Tibial nerve (tissue), 4 donors: ENCODE results near the gene IGFBP2. TPM values are rescaled to one million over a fixed set of nuclear protein-coding genes. Genes with fewer than 3 reads are reported as not detected.

Experiments used
- DNase-seq, 2 donors: peaks; one replicate each; pipeline ENCODE4 v3.0.0-alpha.2; 2019; ENCODE audit warnings: low spot score in 2 of 2
- H3K27ac ChIP-seq, 4 donors: fragments of 200-600 bp; sonication (generic) in 3 of 4; one replicate each; pipeline ENCODE4 v1.5.1; 2017 to 2019; ENCODE audit warnings: mild to moderate bottlenecking in 1 of 4
- H3K27me3 ChIP-seq, 2 donors: fragments of 200-600 bp; sonication (generic) in 1 of 2; one replicate each; pipeline versions ENCODE4 v1.5.1 to v1.6.0; 2017 to 2019
- H3K36me3 ChIP-seq, 3 donors: fragments of 200-600 bp; sonication (generic); one replicate each; pipeline ENCODE4 v1.5.1; 2018 to 2019
- H3K4me1 ChIP-seq, 4 donors: fragments of 200-600 bp; sonication (generic) in 3 of 4; one replicate each; pipeline ENCODE4 v1.5.1; 2017 to 2019
- H3K4me3 ChIP-seq, 4 donors: fragments of 200-600 bp; sonication (generic) in 3 of 4; one replicate each; pipeline ENCODE4 v1.5.1; 2017 to 2019; ENCODE audit warnings: mild to moderate bottlenecking in 1 of 4, moderate library complexity in 1 of 4
- H3K9me3 ChIP-seq, 4 donors: fragments of 200-600 bp; sonication (generic) in 3 of 4; one replicate each; pipeline ENCODE4 v1.5.1; 2017 to 2019
- CTCF ChIP-seq, 5 experiments: fragments of 200-600 bp in 3 of 5; fragments of 450-650 bp in 2 of 5; sonication (generic) in 3 of 5; IDR thresholded peaks; one replicate each; pipeline ENCODE4 v1.5.1; 2016 to 2019; ENCODE audit warnings: antibody characterized with exemption in 5 of 5, mild to moderate bottlenecking in 3 of 5, moderate library complexity in 2 of 5
- EP300 ChIP-seq, 2 donors: sonication (generic); formaldehyde crosslinking; IDR thresholded peaks; one replicate each; pipeline ENCODE4 v1.6.1; 2017; ENCODE audit warnings: antibody characterized with exemption in 2 of 2, mild to moderate bottlenecking in 1 of 2
- POLR2A ChIP-seq, 2 donors: fragments of 450-650 bp; IDR thresholded peaks; one replicate each; pipeline ENCODE4 v1.6.1; 2017; ENCODE audit warnings: antibody characterized with exemption in 2 of 2, mild to moderate bottlenecking in 2 of 2, moderate library complexity in 2 of 2
- WGBS, 2 donors: methylation state at CpG; one replicate each; pipeline ENCODE4 v1.1.5; 2018; 5-methylcytosine and 5-hydroxymethylcytosine counted together
- total RNA-seq, 4 donors: library from RNA; depleted of rRNA; stranded (reverse); fragments of >200 nt; gene quantifications; one replicate each; pipeline ENCODE4 v1.1.0, GENCODE V29; 2016

The IGFBP2 gene
- total RNA-seq, 4 donors from 2014 or later: 125 to 337 (median 157) TPM

- no peak for DNase-seq
- TF ChIP-seq POLR2A (IDR thresholded peaks at IDR 0.05) (no peak), EP300 (IDR thresholded peaks at IDR 0.05) (no peak), CTCF (IDR thresholded peaks at IDR 0.05) (no peak)
- Histone ChIP-seq H3K4me1 (peaks cover 0 to 14% (median 2%) of the 10 kb centered on the region in 4 donors), H3K27me3 (no peaks in the 10 kb centered on the region), H3K9me3 (peaks cover 0 to 2% (median 0%) of the 10 kb centered on the region in 4 donors), H3K4me3 (no peak overlapping the region), H3K27ac (no peak overlapping the region), H3K36me3 (no peaks in the 10 kb centered on the region)
- WGBS, 2 donors: 29 to 35% methylated on average over 12 of the region's 12 CpGs
These were observed 12.4 kb upstream of the IGFBP2 start for GRCh38 chr2:216620786-216621185.

GRCh38 chr2:216621292-216621691, 11.9 kb upstream of the IGFBP2 start:
- H3K4me3 ChIP-seq: no peak overlapping the region
- H3K4me1 ChIP-seq: peaks cover 0 to 14% (median 2%) of the 10 kb centered on the region in 4 donors
- H3K27me3 ChIP-seq: no peaks in the 10 kb centered on the region
- no peaks in the 10 kb centered on the region for H3K36me3 ChIP-seq
- H3K9me3 ChIP-seq: peaks cover 0 to 2% (median 0%) of the 10 kb centered on the region in 4 donors
- 68 to 72% methylated on average over 4 of the region's 4 CpGs for WGBS, 2 donors
- TF ChIP-seq EP300 (IDR thresholded peaks at IDR 0.05) (no peak), CTCF (IDR thresholded peaks at IDR 0.05) (no peak), POLR2A (IDR thresholded peaks at IDR 0.05) (no peak)
- H3K27ac ChIP-seq: no peak overlapping the region
- DNase-seq: no peak

GRCh38 chr2:216622526-216622925, 10.7 kb upstream of the IGFBP2 start:
- H3K4me3 ChIP-seq: no peak overlapping the region
- H3K9me3 ChIP-seq: peaks cover 0 to 2% (median 0%) of the 10 kb centered on the region in 4 donors
- H3K27ac ChIP-seq: no peak overlapping the region
- no peaks in the 10 kb centered on the region for H3K27me3 ChIP-seq
- H3K4me1 ChIP-seq: peaks cover 0 to 14% (median 2%) of the 10 kb centered on the region in 4 donors
- no peaks in the 10 kb centered on the region for H3K36me3 ChIP-seq
- TF ChIP-seq POLR2A (IDR thresholded peaks at IDR 0.05) (no peak), CTCF (IDR thresholded peaks at IDR 0.05) (no peak), EP300 (IDR thresholded peaks at IDR 0.05) (no peak)
- no peak for DNase-seq
- WGBS, 2 donors: 42 to 80% methylated on average over 4 of the region's 4 CpGs

- 92 to 94% methylated on average over 2 of the region's 2 CpGs for WGBS, 2 donors
- Histone ChIP-seq H3K36me3 (no peaks in the 10 kb centered on the region), H3K4me3 (no peak overlapping the region), H3K27me3 (no peaks in the 10 kb centered on the region), H3K27ac (no peak overlapping the region), H3K9me3 (peaks cover 0 to 2% (median 0%) of the 10 kb centered on the region in 4 donors), H3K4me1 (peaks cover 0 to 14% (median 2%) of the 10 kb centered on the region in 4 donors)
- no peak for TF ChIP-seq EP300 (IDR thresholded peaks at IDR 0.05)
- no peak for TF ChIP-seq CTCF (IDR thresholded peaks at IDR 0.05)
- TF ChIP-seq POLR2A (IDR thresholded peaks at IDR 0.05): no peak
- DNase-seq: no peak
These were observed 9.0 kb upstream of the IGFBP2 start for GRCh38 chr2:216624251-216624650.

- 84 to 86% methylated on average over 7 of the region's 7 CpGs for WGBS, 2 donors
- no peak for TF ChIP-seq EP300 (IDR thresholded peaks at IDR 0.05)
- no peak for TF ChIP-seq CTCF (IDR thresholded peaks at IDR 0.05)
- no peak for TF ChIP-seq POLR2A (IDR thresholded peaks at IDR 0.05)
- H3K4me1 ChIP-seq: peaks cover 0 to 1% (median 0%) of the 10 kb centered on the region in 4 donors
- H3K4me3 ChIP-seq: no peak overlapping the region
- H3K9me3 ChIP-seq: peaks cover 0 to 2% (median 0%) of the 10 kb centered on the region in 4 donors
- H3K36me3 ChIP-seq: no peaks in the 10 kb centered on the region
- no peak for DNase-seq
- no peak overlapping the region for H3K27ac ChIP-seq
- H3K27me3 ChIP-seq: no peaks in the 10 kb centered on the region
These were observed 6.9 kb upstream of the IGFBP2 start for GRCh38 chr2:216626168-216626874.
